Measurements from ENCODE around the gene ZNF222. TPM values are rescaled to one million over a fixed set of nuclear protein-coding genes. Genes with fewer than 3 reads are reported as not detected.

ZNF222 gene
- total RNA-seq, 4 donors from 2014 or later = 3.3 to 7.0 (median 5.0) TPM

- Histone ChIP-seq H3K36me3 (peaks cover 14 to 17% of the 10 kb centered on the region in 2 donors), H3K27me3 (no peaks in the 10 kb centered on the region), H3K27ac (no peak overlapping the region), H3K4me3 (replicated peaks in 1 of 3) (peak overlapping the region; percentile 19 to 88 (median 72)), H3K9me3 (no peaks in the 10 kb centered on the region), H3K4me1 (peaks cover 0 to 7% of the 10 kb centered on the region in 2 donors)
- TF ChIP-seq, protein P1, sequence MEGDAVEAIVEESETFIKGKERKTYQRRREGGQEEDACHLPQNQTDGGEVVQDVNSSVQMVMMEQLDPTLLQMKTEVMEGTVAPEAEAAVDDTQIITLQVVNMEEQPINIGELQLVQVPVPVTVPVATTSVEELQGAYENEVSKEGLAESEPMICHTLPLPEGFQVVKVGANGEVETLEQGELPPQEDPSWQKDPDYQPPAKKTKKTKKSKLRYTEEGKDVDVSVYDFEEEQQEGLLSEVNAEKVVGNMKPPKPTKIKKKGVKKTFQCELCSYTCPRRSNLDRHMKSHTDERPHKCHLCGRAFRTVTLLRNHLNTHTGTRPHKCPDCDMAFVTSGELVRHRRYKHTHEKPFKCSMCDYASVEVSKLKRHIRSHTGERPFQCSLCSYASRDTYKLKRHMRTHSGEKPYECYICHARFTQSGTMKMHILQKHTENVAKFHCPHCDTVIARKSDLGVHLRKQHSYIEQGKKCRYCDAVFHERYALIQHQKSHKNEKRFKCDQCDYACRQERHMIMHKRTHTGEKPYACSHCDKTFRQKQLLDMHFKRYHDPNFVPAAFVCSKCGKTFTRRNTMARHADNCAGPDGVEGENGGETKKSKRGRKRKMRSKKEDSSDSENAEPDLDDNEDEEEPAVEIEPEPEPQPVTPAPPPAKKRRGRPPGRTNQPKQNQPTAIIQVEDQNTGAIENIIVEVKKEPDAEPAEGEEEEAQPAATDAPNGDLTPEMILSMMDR (IDR thresholded peaks at IDR 0.05) = no peak
- TF ChIP-seq POLR2A (IDR thresholded peaks at IDR 0.05) = no peak
- WGBS, 2 donors = 3% methylated on average over 14 to 15 of the region's 15 CpGs
- no peak for DNase-seq
- intact Hi-C loops (cut with DNase I) = no loop called here
Measured at GRCh38 chr19:44003461-44004009, 21.6 kb upstream of the ZNF222 start.

GRCh38 chr19:44005973-44006372 lies 19.2 kb upstream of the ZNF222 start:
- no peak overlapping the region for H3K27ac ChIP-seq
- TF ChIP-seq, protein P1 (IDR thresholded peaks at IDR 0.05) = no peak
- TF ChIP-seq POLR2A (IDR thresholded peaks at IDR 0.05) = no peak
- H3K9me3 ChIP-seq = peaks cover 3% of the 10 kb centered on the region
- peaks cover 38 to 41% of the 10 kb centered on the region in 2 donors for H3K36me3 ChIP-seq
- H3K27me3 ChIP-seq = no peaks in the 10 kb centered on the region
- H3K4me3 ChIP-seq (replicated peaks in 1 of 3) = no peak overlapping the region
- H3K4me1 ChIP-seq = peaks cover 0 to 7% of the 10 kb centered on the region in 2 donors
- intact Hi-C loops (cut with DNase I) = no loop called here
- WGBS, 2 donors = 93 to 100% methylated on average over 1 of the region's 1 CpG
- no peak for DNase-seq

GRCh38 chr19:44007473-44007872 lies 17.7 kb upstream of the ZNF222 start:
- H3K9me3 ChIP-seq = peaks cover 3% of the 10 kb centered on the region
- no peak for DNase-seq
- no peak overlapping the region for H3K27ac ChIP-seq
- peaks cover 47 to 51% of the 10 kb centered on the region in 2 donors for H3K36me3 ChIP-seq
- H3K27me3 ChIP-seq = no peaks in the 10 kb centered on the region
- no peak overlapping the region for H3K4me3 ChIP-seq (replicated peaks in 1 of 3)
- no peak for TF ChIP-seq POLR2A (IDR thresholded peaks at IDR 0.05)
- TF ChIP-seq, protein P1 (IDR thresholded peaks at IDR 0.05) = no peak
- intact Hi-C loops (cut with DNase I) = no loop called here
- peaks cover 0 to 7% of the 10 kb centered on the region in 2 donors for H3K4me1 ChIP-seq
- WGBS, 2 donors = 99 to 100% methylated on average over 6 of the region's 6 CpGs

DNA sequence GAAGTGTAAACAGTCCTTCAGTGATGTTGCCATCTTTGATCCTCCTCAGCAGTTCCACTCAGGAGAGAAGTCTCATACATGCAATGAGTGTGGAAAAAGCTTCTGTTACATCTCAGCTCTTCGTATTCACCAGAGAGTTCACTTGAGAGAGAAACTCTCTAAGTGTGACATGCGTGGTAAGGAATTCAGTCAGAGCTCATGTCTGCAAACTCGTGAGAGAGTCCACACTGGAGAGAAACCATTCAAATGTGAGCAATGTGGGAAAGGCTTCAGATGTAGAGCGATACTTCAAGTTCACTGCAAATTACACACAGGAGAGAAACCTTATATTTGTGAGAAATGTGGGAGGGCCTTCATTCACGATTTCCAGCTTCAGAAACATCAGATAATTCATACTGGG lies 14.7 kb upstream of the ZNF222 start:
- Histone ChIP-seq H3K4me1 (no peaks in the 10 kb centered on the region), H3K27me3 (no peaks in the 10 kb centered on the region), H3K4me3 (replicated peaks in 1 of 3) (no peak overlapping the region), H3K36me3 (peaks cover 47 to 51% of the 10 kb centered on the region in 2 donors), H3K27ac (no peak overlapping the region), H3K9me3 (peaks cover 3% of the 10 kb centered on the region)
- intact Hi-C loops (cut with DNase I) = no loop called here
- DNase-seq = no peak
- TF ChIP-seq, protein P1 (IDR thresholded peaks at IDR 0.05) = no peak
- TF ChIP-seq POLR2A (IDR thresholded peaks at IDR 0.05) = no peak
- 94 to 96% methylated on average over 5 of the region's 5 CpGs for WGBS, 2 donors

GRCh38 chr19:44019498-44019897 lies 5.7 kb upstream of the ZNF222 start:
- WGBS, 2 donors = 47 to 56% methylated on average over 2 of the region's 2 CpGs
- DNase-seq = no peak

More at GRCh38 chr19:44019498-44019897, 5.7 kb upstream of the ZNF222 start:
- Histone ChIP-seq H3K27me3 (no peaks in the 10 kb centered on the region), H3K27ac (no peak overlapping the region), H3K9me3 (no peaks in the 10 kb centered on the region), H3K4me3 (replicated peaks in 1 of 3) (no peak overlapping the region), H3K4me1 (no peaks in the 10 kb centered on the region), H3K36me3 (no peaks in the 10 kb centered on the region)
- TF ChIP-seq, protein P1 (IDR thresholded peaks at IDR 0.05) = no peak
- no peak for TF ChIP-seq POLR2A (IDR thresholded peaks at IDR 0.05)
- intact Hi-C loops (cut with DNase I) = no loop called here
